ENCODE data around the gene COG5. TPM values are rescaled to one million over a fixed set of nuclear protein-coding genes. Genes with fewer than 3 reads are reported as not detected.

The COG5 gene
- total and polyA plus RNA-seq, 3 donors from 2014 or later = 27.1 to 76.1 (median 70.6) TPM

DNA sequence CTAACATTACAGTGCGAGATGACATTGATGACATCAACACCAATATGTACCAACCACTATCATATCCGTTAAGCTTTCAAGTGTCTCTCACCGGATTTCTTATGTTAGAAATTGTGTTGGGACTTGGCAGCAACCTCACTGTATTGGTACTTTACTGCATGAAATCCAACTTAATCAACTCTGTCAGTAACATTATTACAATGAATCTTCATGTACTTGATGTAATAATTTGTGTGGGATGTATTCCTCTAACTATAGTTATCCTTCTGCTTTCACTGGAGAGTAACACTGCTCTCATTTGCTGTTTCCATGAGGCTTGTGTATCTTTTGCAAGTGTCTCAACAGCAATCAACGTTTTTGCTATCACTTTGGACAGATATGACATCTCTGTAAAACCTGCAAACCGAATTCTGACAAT, 89.6 kb downstream of the COG5 start:
- WGBS, 2 donors = 64 to 86% methylated on average over 5 of the region's 5 CpGs
- H3K9me3 ChIP-seq = no peaks in the 10 kb centered on the region
- no peak for DNase-seq
- H3K27ac ChIP-seq = no peak overlapping the region
- H3K4me3 ChIP-seq = no peak overlapping the region
- no peaks in the 10 kb centered on the region for H3K27me3 ChIP-seq
- no peaks in the 10 kb centered on the region for H3K4me1 ChIP-seq
- intact Hi-C loops (cut with DNase I; ENCODE audit: low total_unique reads) = no loop called here
- TF ChIP-seq, protein P1, sequence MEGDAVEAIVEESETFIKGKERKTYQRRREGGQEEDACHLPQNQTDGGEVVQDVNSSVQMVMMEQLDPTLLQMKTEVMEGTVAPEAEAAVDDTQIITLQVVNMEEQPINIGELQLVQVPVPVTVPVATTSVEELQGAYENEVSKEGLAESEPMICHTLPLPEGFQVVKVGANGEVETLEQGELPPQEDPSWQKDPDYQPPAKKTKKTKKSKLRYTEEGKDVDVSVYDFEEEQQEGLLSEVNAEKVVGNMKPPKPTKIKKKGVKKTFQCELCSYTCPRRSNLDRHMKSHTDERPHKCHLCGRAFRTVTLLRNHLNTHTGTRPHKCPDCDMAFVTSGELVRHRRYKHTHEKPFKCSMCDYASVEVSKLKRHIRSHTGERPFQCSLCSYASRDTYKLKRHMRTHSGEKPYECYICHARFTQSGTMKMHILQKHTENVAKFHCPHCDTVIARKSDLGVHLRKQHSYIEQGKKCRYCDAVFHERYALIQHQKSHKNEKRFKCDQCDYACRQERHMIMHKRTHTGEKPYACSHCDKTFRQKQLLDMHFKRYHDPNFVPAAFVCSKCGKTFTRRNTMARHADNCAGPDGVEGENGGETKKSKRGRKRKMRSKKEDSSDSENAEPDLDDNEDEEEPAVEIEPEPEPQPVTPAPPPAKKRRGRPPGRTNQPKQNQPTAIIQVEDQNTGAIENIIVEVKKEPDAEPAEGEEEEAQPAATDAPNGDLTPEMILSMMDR (IDR thresholded peaks at IDR 0.05) = no peak
- TF ChIP-seq POLR2A (IDR thresholded peaks at IDR 0.05) = no peak
- H3K36me3 ChIP-seq (ENCODE audit: low read depth, missing control alignments) = no peaks in the 10 kb centered on the region

DNA sequence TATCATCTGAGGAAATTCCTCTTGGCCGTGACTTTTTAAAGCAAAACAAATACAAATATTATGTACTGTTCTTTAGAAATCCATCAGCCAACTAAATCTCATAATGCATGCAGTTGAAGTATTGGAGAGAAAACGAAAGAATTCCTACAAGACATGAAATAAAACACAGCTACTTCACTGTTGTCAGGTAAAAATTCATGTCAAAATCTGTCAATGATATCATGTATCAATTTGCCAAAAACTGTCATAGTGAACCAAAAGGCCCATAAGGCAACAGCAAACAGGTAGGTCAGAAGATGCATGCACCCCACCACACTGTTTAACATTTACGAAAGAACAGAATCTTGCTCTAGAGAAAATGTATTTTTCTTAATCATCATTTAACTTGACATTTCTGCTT, 91.6 kb downstream of the COG5 start:
- Histone ChIP-seq H3K4me1 (no peaks in the 10 kb centered on the region), H3K9me3 (no peaks in the 10 kb centered on the region), H3K36me3 (ENCODE audit: low read depth, missing control alignments) (no peaks in the 10 kb centered on the region), H3K4me3 (no peak overlapping the region), H3K27me3 (no peaks in the 10 kb centered on the region), H3K27ac (no peak overlapping the region)
- intact Hi-C loops (cut with DNase I; ENCODE audit: low total_unique reads) = no loop called here
- no peak for DNase-seq
- WGBS, 2 donors = 62 to 80% methylated on average over 3 of the region's 3 CpGs
- no peak for TF ChIP-seq POLR2A (IDR thresholded peaks at IDR 0.05)
- TF ChIP-seq, protein P1 (IDR thresholded peaks at IDR 0.05) = no peak

DNA sequence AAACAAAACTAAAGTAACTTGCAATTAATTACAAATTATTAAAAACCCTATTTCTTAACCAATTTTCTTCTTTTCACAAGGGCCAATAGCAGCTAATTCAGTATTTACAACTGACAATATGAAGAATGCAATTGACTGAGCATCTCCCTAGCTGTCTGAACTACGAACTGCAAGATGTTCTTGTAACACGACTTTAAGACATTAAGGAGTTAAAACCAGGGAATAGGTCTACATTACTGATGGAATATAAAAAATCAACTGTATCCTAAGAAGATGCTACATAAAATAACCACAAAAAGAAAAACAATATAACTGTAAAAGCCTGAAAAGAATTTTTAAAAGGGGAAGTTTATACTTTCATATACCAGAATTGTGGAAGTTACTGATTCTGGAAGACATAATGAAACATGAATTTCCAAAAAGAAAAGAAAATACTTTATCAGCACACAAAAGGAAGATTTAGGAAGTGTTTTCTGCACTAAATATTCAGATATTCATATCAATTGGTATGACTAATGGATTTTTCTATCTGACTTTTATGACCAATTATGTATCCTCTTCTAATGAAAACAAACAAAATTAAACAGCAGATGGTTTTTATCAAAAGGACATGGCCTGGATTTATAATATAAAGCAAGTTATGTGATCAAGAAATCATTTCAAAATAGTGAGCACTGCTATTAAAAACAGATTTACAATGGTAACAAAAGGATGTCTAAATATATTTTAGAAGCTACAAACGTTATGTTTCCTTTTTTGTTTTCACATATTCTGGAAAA, 92.2 kb downstream of the COG5 start:
- Histone ChIP-seq H3K27ac (no peak overlapping the region), H3K36me3 (ENCODE audit: low read depth, missing control alignments) (no peaks in the 10 kb centered on the region), H3K27me3 (no peaks in the 10 kb centered on the region), H3K4me1 (no peaks in the 10 kb centered on the region), H3K9me3 (no peaks in the 10 kb centered on the region), H3K4me3 (no peak overlapping the region)
- intact Hi-C loops (cut with DNase I; ENCODE audit: low total_unique reads) = no loop called here
- 68 to 77% methylated on average over 3 of the region's 3 CpGs for WGBS, 2 donors
- no peak for DNase-seq
- no peak for TF ChIP-seq POLR2A (IDR thresholded peaks at IDR 0.05)
- TF ChIP-seq, protein P1 (IDR thresholded peaks at IDR 0.05) = no peak

DNA sequence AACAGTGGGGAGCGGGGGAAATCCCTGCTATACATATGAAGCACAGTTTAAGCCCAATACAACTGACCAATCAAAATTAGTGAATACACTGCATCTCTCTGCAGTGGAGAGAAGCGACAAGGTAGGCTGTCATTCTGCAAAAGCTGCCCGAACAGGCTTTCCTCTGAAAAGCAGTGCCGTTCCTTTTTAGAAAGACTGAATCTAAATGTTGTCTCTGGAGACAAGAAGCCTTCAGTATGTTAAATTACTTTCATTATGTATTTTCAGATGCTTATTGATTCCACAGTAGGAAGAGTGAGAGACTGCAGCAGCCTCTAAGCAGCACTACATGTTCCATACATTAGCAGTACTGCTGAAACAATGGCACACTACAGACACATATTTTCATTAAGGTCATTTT, 93.8 kb downstream of the COG5 start, which contains the start of gene GPR22:
GPR22 (plus strand) TSS at position 129 of the 400 bp plus-strand sequence. CDS start 4,004 bp downstream, outside the sequence.
- H3K4me3 ChIP-seq = no peak within 1 kb of the TSS
- no peaks in the 10 kb centered on the region for H3K36me3 ChIP-seq (ENCODE audit: low read depth, missing control alignments)
- no peaks in the 10 kb centered on the region for H3K27me3 ChIP-seq
- no peaks in the 10 kb centered on the region for H3K9me3 ChIP-seq
- H3K4me1 ChIP-seq = no peaks in the 10 kb centered on the region
- intact Hi-C loops (cut with DNase I; ENCODE audit: low total_unique reads) = loop anchor here (10.0 kb wide), 1 partner anchor 255 kb away; no protein-coding TSS in a partner anchor
- DNase-seq = no peak
- TF ChIP-seq POLR2A (IDR thresholded peaks at IDR 0.05) = no peak
- TF ChIP-seq, protein P1 (IDR thresholded peaks at IDR 0.05) = no peak
- WGBS, 2 donors = 85 to 86% methylated on average over 4 of the region's 4 CpGs
- no peak within 1 kb of the TSS for H3K27ac ChIP-seq
